HG03378 (cell line): ENCODE data around the gene UNC5C.
"Not testable (repeated sequence)": the region's sequence is repeated elsewhere in the genome, so short reads cannot be mapped to it uniquely, and the experiment has no call there.

ENCODE experiments used
- ATAC-seq: cut with Tn5 transposase; IDR thresholded peaks from one replicate; pipeline ENCODE4 v1.9.1; 2021; ENCODE audit warnings: mild to moderate bottlenecking, moderate library complexity; ENCODE audit not compliant: unreplicated experiment

UNC5C gene

GRCh38 chr4:95151255-95151654 is 397.5 kb downstream of the UNC5C start:
- ATAC-seq = no peak

- no peak for ATAC-seq
Measured at GRCh38 chr4:95142932-95143331, 405.8 kb downstream of the UNC5C start.

- ATAC-seq = no peak
Measured at GRCh38 chr4:95141361-95141760, 407.4 kb downstream of the UNC5C start.

GRCh38 chr4:95139424-95139823 is 409.3 kb downstream of the UNC5C start:
- ATAC-seq = not testable (repeated sequence)

- ATAC-seq = not testable (repeated sequence)
Measured at GRCh38 chr4:95134016-95134415, 414.8 kb downstream of the UNC5C start.

GRCh38 chr4:95129821-95130311 is 418.9 kb downstream of the UNC5C start:
- ATAC-seq = no peak

- no peak for ATAC-seq
Measured at GRCh38 chr4:95129031-95129430, 419.7 kb downstream of the UNC5C start.

GRCh38 chr4:95124906-95125504 is 423.8 kb downstream of the UNC5C start:
- ATAC-seq = no peak

GRCh38 chr4:95122001-95122400 is 426.8 kb downstream of the UNC5C start:
- no peak for ATAC-seq

- no peak for ATAC-seq
Measured at GRCh38 chr4:95120456-95120855, 428.3 kb downstream of the UNC5C start.

GRCh38 chr4:95118497-95118896 is 430.3 kb downstream of the UNC5C start:
- no peak for ATAC-seq

- ATAC-seq = no peak
Measured at GRCh38 chr4:95114521-95114920, 434.3 kb downstream of the UNC5C start.
